H9 (cell line): ENCODE results near the gene LRRC7. TPM values are rescaled to one million over a fixed set of nuclear protein-coding genes. Genes with fewer than 3 reads are reported as not detected.

Experiments
- DNase-seq: peaks from one replicate; pipeline ENCODE4 v3.0.0-alpha.2; 2017
- H2AFZ ChIP-seq: one replicate; pipeline ENCODE4 v1.6.1; 2013; ENCODE audit warnings: mild to moderate bottlenecking, low read length, control low read depth, moderate library complexity
- H2AK5ac ChIP-seq: 2 replicates; pipeline ENCODE4 v1.6.1; 2013; ENCODE audit warnings: low read length, control low read depth, mixed read lengths; ENCODE audit not compliant: insufficient read length
- H2BK120ac ChIP-seq: one replicate; pipeline ENCODE4 v1.6.1; 2013; ENCODE audit warnings: low read depth, mild to moderate bottlenecking, low read length, control low read depth, inconsistent platforms; ENCODE audit not compliant: poor library complexity, severe bottlenecking
- H2BK12ac ChIP-seq: 2 replicates; pipeline ENCODE4 v1.6.1; 2013; ENCODE audit warnings: low read length, control low read depth, mixed read lengths, low read depth; ENCODE audit not compliant: insufficient read length
- H2BK15ac ChIP-seq: 2 replicates; pipeline ENCODE4 v1.6.1; 2013; ENCODE audit warnings: low read depth, low read length, control low read depth
- H2BK20ac ChIP-seq: one replicate; pipeline ENCODE4 v1.6.1; 2013; ENCODE audit warnings: low read depth, mild to moderate bottlenecking, low read length, control low read depth, inconsistent platforms; ENCODE audit not compliant: poor library complexity, severe bottlenecking
- H2BK5ac ChIP-seq: 2 replicates; pipeline ENCODE4 v1.6.1; 2013; ENCODE audit warnings: low read length, control low read depth, mixed read lengths; ENCODE audit not compliant: insufficient read length
- H3K14ac ChIP-seq: 2 replicates; pipeline ENCODE4 v1.6.1; 2013; ENCODE audit warnings: low read length, control low read depth; ENCODE audit not compliant: insufficient read depth
- H3K18ac ChIP-seq: 2 replicates; pipeline ENCODE4 v1.6.1; 2013; ENCODE audit warnings: low read depth, mild to moderate bottlenecking, mixed read lengths, low read length, control low read depth; ENCODE audit not compliant: insufficient read length
- H3K23ac ChIP-seq: 2 replicates; pipeline ENCODE4 v1.6.1; 2013; ENCODE audit warnings: low read length, control low read depth, mixed read lengths, low read depth; ENCODE audit not compliant: insufficient read length
- H3K23me2 ChIP-seq: 2 replicates; pipeline ENCODE4 v1.6.1; 2013; ENCODE audit warnings: low read depth, mild to moderate bottlenecking, mixed read lengths, low read length, control low read depth; ENCODE audit not compliant: insufficient read length, poor library complexity, severe bottlenecking
- H3K27ac ChIP-seq: 2 replicates; pipeline ENCODE4 v1.5.1; 2013; ENCODE audit warnings: low read length, control low read depth, mixed read lengths, low read depth; ENCODE audit not compliant: insufficient read length
- H3K27me3 ChIP-seq: 2 replicates; pipeline ENCODE4 v1.6.1; 2013; ENCODE audit warnings: low read length, control low read depth, inconsistent platforms; ENCODE audit not compliant: insufficient read depth
- H3K4ac ChIP-seq: 2 replicates; pipeline ENCODE4 v1.6.1; 2013; ENCODE audit warnings: low read depth, mild to moderate bottlenecking, control low read depth, inconsistent platforms, low read length, moderate library complexity
- H3K4me1 ChIP-seq: 2 replicates; pipeline ENCODE4 v1.6.1; 2013; ENCODE audit warnings: low read length, control low read depth, inconsistent platforms; ENCODE audit not compliant: insufficient read depth
- H3K4me2 ChIP-seq: 2 replicates; pipeline ENCODE4 v1.6.1; 2013; ENCODE audit warnings: low read length, control low read depth, mixed read lengths; ENCODE audit not compliant: insufficient read length, insufficient read depth
- H3K56ac ChIP-seq: 2 replicates; pipeline ENCODE4 v1.6.1; 2013; ENCODE audit warnings: low read depth, mild to moderate bottlenecking, mixed read lengths, low read length, control low read depth; ENCODE audit not compliant: insufficient read length
- H3K79me1 ChIP-seq: 2 replicates; pipeline ENCODE4 v1.6.1; 2013; ENCODE audit warnings: low read depth, mild to moderate bottlenecking, moderate library complexity, low read length, control low read depth, inconsistent platforms; ENCODE audit not compliant: insufficient read depth, poor library complexity, severe bottlenecking
- H3K79me2 ChIP-seq: 2 replicates; pipeline ENCODE4 v1.6.1; 2013; ENCODE audit warnings: low read length, control low read depth, inconsistent platforms; ENCODE audit not compliant: insufficient read depth
- H3K9ac ChIP-seq: 2 replicates; pipeline ENCODE4 v1.6.1; 2013; ENCODE audit warnings: low read length, control low read depth, mixed read lengths; ENCODE audit not compliant: insufficient read length; ENCODE audit errors: extremely low read depth
- H3K9me3 ChIP-seq: one replicate; pipeline ENCODE4 v1.6.1; 2013; ENCODE audit warnings: low read depth, low read length, inconsistent platforms; ENCODE audit not compliant: control insufficient read depth
- H3T11ph ChIP-seq: one replicate; pipeline ENCODE4 v1.6.1; 2013; ENCODE audit warnings: mild to moderate bottlenecking, low read length, control low read depth, inconsistent platforms
- H4K20me1 ChIP-seq: one replicate; pipeline ENCODE4 v1.6.1; 2013; ENCODE audit not compliant: control insufficient read depth, insufficient read length, insufficient read depth
- H4K5ac ChIP-seq: 2 replicates; pipeline ENCODE4 v1.6.1; 2013; ENCODE audit warnings: low read depth, mild to moderate bottlenecking, mixed read lengths, low read length, control low read depth; ENCODE audit not compliant: insufficient read length
- H4K8ac ChIP-seq: replicated peaks from 2 replicates; pipeline ENCODE4 v1.6.1; 2013; ENCODE audit warnings: low read length, control low read depth, mixed read lengths, low read depth; ENCODE audit not compliant: insufficient read length
- H4K91ac ChIP-seq: 2 replicates; pipeline ENCODE4 v1.6.1; 2013; ENCODE audit warnings: low read depth, mild to moderate bottlenecking, moderate library complexity, mixed read lengths, low read length, control low read depth; ENCODE audit not compliant: insufficient read length
- H3K27ac Mint-ChIP-seq, 3 experiments: 2 replicates in 2 of 3; 3 replicates in 1 of 3; pipeline ENCODE4 v1.8.0; 2020 to 2021; ENCODE audit warnings: mixed read lengths in 3 of 3, mild to moderate bottlenecking in 1 of 3, moderate library complexity in 1 of 3
- H3K27me3 Mint-ChIP-seq: 2 replicates; pipeline ENCODE4 v1.8.0; 2021; ENCODE audit warnings: low read depth, mild to moderate bottlenecking, moderate library complexity, mixed read lengths
- H3K36me3 Mint-ChIP-seq, 3 experiments: 2 replicates in 2 of 3; 3 replicates in 1 of 3; pipeline ENCODE4 v1.8.0; 2020 to 2021; ENCODE audit warnings: low read depth in 3 of 3, mixed read lengths in 3 of 3; ENCODE audit not compliant: insufficient read depth in 1 of 3
- H3K4me1 Mint-ChIP-seq, 2 experiments: 2 replicates each; pipeline ENCODE4 v1.8.0; 2020; ENCODE audit warnings: mixed read lengths in 2 of 2
- H3K4me3 Mint-ChIP-seq, 2 experiments: 2 replicates in 1 of 2; 3 replicates in 1 of 2; pipeline ENCODE4 v1.8.0; 2020 to 2021; ENCODE audit warnings: mild to moderate bottlenecking in 2 of 2, mixed read lengths in 2 of 2, moderate library complexity in 1 of 2
- H3K9me3 Mint-ChIP-seq, 2 experiments: 2 replicates in 1 of 2; 3 replicates in 1 of 2; pipeline ENCODE4 v1.8.0; 2020; ENCODE audit warnings: mild to moderate bottlenecking in 2 of 2, mixed read lengths in 2 of 2, moderate library complexity in 1 of 2
- WGBS: extraction: QIAGEN DNeasy Blood & Tissue Kit; methylation state at CpG from one replicate; pipeline ENCODE4 v1.1.7; 2013; ENCODE audit warnings: missing lambda C conversion rate, low lambda C conversion rate, mixed read lengths; ENCODE audit not compliant: insufficient read length; ENCODE audit errors: extremely low coverage; 5-methylcytosine and 5-hydroxymethylcytosine counted together
- total RNA-seq: library from RNA; stranded (reverse); gene quantifications from 2 replicates; pipeline ENCODE4 v1.2.1, GENCODE V29; 2021
- TF ChIP-seq, protein P1 (sequence below): fragments of 200-600 bp; sonication (generic); conservative IDR thresholded peaks from 3 replicates; pipeline ENCODE4 v1.8.0; 2021; ENCODE audit warnings: antibody characterized with exemption, mild to moderate bottlenecking

Gene LRRC7
- total RNA-seq, 1 experiment from 2014 or later = not detected

GRCh38 chr1:69755647-69756046 lies 187.9 kb downstream of the LRRC7 start:
- Histone ChIP-seq H3K9me3 (no peaks in the 10 kb centered on the region), H2BK5ac (no peak overlapping the region), H2BK120ac (no peak overlapping the region), H3K4ac (no peak overlapping the region), H3K4me1 (no peaks in the 10 kb centered on the region), H3K79me1 (no peaks in the 10 kb centered on the region), H3K18ac (no peak overlapping the region), H3K4me2 (no peak overlapping the region), H3K9ac (no peak overlapping the region), H3K79me2 (no peaks in the 10 kb centered on the region), H2AFZ (no peak overlapping the region), H3K27ac (no peak overlapping the region), H3K23me2 (no peaks in the 10 kb centered on the region), H2BK15ac (no peak overlapping the region), H4K8ac (no peak overlapping the region), H2BK12ac (no peak overlapping the region), H2AK5ac (no peak overlapping the region), H3K27me3 (no peaks in the 10 kb centered on the region), H4K91ac (no peak overlapping the region), H4K5ac (no peak overlapping the region), H3K56ac (no peak overlapping the region), H3K14ac (no peak overlapping the region), H3K23ac (no peak overlapping the region), H4K20me1 (no peaks in the 10 kb centered on the region), H3T11ph (no peak overlapping the region), H2BK20ac (no peak overlapping the region)
- TF ChIP-seq, protein P1, sequence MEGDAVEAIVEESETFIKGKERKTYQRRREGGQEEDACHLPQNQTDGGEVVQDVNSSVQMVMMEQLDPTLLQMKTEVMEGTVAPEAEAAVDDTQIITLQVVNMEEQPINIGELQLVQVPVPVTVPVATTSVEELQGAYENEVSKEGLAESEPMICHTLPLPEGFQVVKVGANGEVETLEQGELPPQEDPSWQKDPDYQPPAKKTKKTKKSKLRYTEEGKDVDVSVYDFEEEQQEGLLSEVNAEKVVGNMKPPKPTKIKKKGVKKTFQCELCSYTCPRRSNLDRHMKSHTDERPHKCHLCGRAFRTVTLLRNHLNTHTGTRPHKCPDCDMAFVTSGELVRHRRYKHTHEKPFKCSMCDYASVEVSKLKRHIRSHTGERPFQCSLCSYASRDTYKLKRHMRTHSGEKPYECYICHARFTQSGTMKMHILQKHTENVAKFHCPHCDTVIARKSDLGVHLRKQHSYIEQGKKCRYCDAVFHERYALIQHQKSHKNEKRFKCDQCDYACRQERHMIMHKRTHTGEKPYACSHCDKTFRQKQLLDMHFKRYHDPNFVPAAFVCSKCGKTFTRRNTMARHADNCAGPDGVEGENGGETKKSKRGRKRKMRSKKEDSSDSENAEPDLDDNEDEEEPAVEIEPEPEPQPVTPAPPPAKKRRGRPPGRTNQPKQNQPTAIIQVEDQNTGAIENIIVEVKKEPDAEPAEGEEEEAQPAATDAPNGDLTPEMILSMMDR = no peak
- Mint-ChIP-seq H3K36me3 (no peaks in the 10 kb centered on the region), H3K27ac (no peak overlapping the region), H3K9me3 (no peaks in the 10 kb centered on the region), H3K4me3 (no peak overlapping the region), H3K27me3 (no peaks in the 10 kb centered on the region; the same call in 1 of the 2 replicates), H3K4me1 (peaks cover 4% of the 10 kb centered on the region in 2 experiments; a peak in 3 of 4 replicates)
- WGBS = no CpG with 5 or more reads among the region's 1 CpG
- no peak for DNase-seq
